Epithelial cell of esophagus (primary cell): Measurements from ENCODE around the gene GSTO2.

ENCODE experiments used
- DNase-seq: peaks from one replicate; pipeline ENCODE4 v3.0.0; 2010; ENCODE audit warnings: low read depth
- H3K4me3 ChIP-seq: 2 replicates; pipeline ENCODE4 v1.5.1; 2011; ENCODE audit warnings: mild to moderate bottlenecking, low read length, control low read depth
- TF ChIP-seq, protein P1 (sequence below): IDR thresholded peaks from 2 replicates; pipeline ENCODE4 v1.5.1; 2011; ENCODE audit warnings: low read depth, mild to moderate bottlenecking, low read length, control low read depth, inconsistent platforms; ENCODE audit not compliant: insufficient read depth; ENCODE audit errors: missing control alignments

GSTO2 gene

DNA sequence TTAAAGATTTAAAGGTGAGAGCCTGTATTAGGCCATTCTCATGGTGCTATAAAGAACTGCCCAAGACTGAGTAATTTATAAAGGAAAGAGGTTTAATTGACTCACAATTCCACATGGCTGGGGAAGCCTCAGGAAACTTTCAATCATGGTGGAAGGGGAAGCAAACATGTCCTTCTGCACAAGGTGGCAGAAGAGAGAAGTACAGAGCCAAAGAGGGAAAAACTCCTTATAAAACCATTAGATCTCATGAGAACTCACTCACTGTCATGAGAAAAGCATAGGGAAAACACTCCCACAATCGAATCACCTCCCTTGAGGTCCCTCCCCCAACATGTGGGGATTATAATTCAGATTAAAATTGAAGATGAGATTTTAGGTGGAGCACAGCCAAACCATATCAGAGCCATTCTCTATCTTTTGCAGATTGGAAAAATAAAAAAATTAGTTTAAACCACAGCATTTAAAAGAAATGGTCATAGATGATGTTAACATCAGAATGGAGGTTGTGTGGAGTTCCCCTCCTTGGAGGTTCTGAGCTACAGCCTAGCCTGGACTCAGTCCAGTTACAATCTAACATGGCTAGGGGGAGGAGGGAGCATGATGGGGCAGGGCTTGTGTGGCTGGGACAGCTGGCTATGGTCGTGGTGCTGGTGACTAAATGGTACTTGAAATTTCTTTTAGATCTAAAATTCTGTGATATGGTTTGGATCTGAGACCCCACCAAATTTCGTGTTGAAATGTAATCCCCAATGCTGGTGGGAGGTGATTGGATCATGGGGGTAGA is 33.1 kb downstream of the GSTO2 start:
- TF ChIP-seq, protein P1, sequence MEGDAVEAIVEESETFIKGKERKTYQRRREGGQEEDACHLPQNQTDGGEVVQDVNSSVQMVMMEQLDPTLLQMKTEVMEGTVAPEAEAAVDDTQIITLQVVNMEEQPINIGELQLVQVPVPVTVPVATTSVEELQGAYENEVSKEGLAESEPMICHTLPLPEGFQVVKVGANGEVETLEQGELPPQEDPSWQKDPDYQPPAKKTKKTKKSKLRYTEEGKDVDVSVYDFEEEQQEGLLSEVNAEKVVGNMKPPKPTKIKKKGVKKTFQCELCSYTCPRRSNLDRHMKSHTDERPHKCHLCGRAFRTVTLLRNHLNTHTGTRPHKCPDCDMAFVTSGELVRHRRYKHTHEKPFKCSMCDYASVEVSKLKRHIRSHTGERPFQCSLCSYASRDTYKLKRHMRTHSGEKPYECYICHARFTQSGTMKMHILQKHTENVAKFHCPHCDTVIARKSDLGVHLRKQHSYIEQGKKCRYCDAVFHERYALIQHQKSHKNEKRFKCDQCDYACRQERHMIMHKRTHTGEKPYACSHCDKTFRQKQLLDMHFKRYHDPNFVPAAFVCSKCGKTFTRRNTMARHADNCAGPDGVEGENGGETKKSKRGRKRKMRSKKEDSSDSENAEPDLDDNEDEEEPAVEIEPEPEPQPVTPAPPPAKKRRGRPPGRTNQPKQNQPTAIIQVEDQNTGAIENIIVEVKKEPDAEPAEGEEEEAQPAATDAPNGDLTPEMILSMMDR, result no peak
- no peak overlapping the region for H3K4me3 ChIP-seq
- no peak for DNase-seq

GRCh38 chr10:104303594-104304355 is 34.8 kb downstream of the GSTO2 start:
- H3K4me3 ChIP-seq, result no peak overlapping the region
- TF ChIP-seq, protein P1, result no peak
- no peak for DNase-seq

DNA sequence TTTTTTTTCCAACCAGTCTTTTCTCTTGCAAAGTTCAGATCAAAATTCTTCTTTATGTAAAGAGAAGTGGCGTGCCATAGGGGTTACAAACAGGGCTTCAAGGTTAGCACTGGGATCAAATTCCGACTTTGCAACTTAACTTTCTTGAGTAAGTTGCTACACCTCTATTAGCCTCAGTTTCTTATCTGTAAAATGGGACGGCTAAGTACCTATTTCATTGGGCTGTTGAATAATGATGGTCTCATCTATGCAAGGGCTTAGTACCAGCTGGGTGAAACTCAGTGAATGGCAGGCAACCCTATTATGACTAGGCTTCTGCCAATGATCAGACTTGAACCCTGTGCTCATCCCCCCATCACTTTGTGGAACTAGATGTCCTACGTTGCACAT is 35.4 kb downstream of the GSTO2 start:
- TF ChIP-seq, protein P1, result no peak
- no peak for DNase-seq
- no peak overlapping the region for H3K4me3 ChIP-seq

DNA sequence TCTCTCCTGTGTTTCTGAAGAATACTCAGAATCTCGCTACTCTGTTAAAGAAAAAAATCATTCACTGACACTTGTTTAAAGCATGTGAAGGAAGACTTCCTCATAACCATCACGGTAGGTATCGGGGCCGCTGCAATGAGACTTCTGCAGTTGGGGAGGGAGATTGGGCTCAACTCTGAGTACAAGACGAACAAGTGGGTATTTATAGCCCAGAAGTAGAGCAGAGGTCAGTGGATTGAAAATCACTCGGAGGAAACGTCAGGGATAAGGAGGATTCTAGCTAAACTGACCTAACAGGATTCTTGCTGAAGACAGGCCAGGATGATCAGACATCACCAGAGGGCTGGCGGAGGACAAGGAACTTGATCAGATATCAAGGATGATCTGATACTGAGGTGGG is 35.9 kb downstream of the GSTO2 start:
- peak; percentile 47 for DNase-seq
- TF ChIP-seq, protein P1, result no peak
- no peak overlapping the region for H3K4me3 ChIP-seq

GRCh38 chr10:104306897-104307296 is 37.9 kb downstream of the GSTO2 start:
- no peak for DNase-seq
- TF ChIP-seq, protein P1, result no peak

GRCh38 chr10:104307576-104308438 is 38.8 kb downstream of the GSTO2 start:
- H3K4me3 ChIP-seq, result no peak overlapping the region
- TF ChIP-seq, protein P1, result no peak
- DNase-seq, result no peak

More at GRCh38 chr10:104306897-104307296, 37.9 kb downstream of the GSTO2 start:
- no peak overlapping the region for H3K4me3 ChIP-seq
